ENCODE measurements around the gene TMEM9B.

GRCh38 chr11:8980485-8980884 lies 16.2 kb upstream of the TMEM9B start:
- TF ChIP-seq EZH2 (IDR thresholded peaks at IDR 0.05) (no peak), FOXP2 (optimal IDR thresholded peaks at IDR 0.05; ENCODE audit: control extremely low read depth, extremely low read length, insufficient read depth) (no peak), POLR2AphosphoS5 (IDR thresholded peaks at IDR 0.05; ENCODE audit: borderline replicate concordance, low read depth, low read length) (no peak)
